ENCODE results near the gene PTPRR.

Gene PTPRR

DNA sequence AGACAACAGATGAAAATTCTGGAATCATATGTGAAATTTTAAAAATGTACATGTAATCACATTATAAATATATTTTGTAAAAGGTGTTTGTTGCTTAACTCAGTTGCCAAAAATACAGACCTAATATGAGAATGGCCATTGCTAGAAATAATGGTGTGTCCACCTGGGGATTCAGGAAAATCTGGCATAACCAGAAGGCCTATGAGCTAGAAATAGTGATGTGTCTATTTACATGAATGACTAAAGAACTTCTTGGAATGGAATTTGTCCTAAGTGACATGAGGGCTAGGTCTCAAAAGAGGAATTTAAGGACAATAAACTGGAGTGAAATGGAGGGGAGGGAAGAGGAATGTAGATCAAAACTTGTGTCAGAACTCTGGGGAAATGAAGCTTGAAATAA, 126.4 kb downstream of the PTPRR start:
- DNase-seq (ENCODE audit: low read depth) = no peak

DNA sequence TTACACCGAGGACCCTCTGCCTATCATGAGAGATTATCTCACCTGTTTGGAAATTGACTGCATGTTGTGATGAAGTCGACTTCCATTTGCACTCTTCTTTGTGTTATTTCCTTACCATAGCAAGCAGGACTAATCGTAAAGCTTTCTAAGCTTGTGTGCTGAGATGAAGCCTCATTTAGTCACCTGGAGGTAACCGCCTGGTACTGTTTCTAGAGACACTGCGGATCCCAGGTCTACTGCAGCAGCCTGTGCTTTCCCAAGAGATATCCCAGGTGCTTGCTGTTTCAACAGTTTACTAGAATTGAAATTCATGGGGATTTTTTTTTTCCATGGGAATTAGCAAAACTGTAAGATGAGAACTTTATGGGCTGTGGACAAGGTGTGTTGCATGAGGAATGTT, 131.8 kb downstream of the PTPRR start:
- no peak for DNase-seq (ENCODE audit: low read depth)

DNA sequence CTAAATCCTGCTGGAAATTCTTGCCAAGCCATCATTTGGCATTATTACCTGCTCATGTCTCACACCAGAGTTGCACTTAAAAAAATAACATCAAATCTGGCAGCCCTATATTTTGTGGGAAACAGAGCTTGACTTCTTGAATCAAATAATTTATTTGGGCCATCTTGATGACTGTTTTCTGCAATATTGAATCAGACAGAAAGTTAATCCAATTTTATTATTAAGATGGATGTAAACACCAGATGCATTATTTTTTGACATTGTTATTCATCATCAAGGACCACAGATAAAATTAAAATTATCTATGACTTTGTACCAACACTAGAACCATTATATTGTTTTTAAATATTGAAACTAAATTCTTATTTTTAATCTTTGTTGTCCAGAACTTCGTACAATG, 132.9 kb downstream of the PTPRR start:
- no peak for DNase-seq (ENCODE audit: low read depth)

DNA sequence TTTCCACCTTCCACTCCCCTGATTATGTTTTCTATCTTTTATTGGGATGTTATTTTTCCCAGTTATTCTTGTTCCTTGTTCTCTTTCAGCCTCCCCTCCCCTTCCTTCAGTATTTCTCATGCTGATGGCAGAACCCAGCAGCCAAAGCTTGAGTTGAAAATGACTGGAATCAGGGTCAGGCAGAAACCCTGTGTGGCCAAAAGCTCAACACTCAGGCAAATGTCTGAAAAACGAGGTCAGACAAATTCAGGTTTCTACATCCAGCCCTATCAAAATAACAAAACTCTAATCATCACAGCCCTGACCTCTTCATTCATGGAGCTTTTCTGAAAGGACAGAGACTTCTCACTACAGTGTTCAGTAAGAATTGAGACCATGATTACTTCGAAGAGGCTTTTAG, 134.6 kb downstream of the PTPRR start:
- DNase-seq (ENCODE audit: low read depth) = no peak

DNA sequence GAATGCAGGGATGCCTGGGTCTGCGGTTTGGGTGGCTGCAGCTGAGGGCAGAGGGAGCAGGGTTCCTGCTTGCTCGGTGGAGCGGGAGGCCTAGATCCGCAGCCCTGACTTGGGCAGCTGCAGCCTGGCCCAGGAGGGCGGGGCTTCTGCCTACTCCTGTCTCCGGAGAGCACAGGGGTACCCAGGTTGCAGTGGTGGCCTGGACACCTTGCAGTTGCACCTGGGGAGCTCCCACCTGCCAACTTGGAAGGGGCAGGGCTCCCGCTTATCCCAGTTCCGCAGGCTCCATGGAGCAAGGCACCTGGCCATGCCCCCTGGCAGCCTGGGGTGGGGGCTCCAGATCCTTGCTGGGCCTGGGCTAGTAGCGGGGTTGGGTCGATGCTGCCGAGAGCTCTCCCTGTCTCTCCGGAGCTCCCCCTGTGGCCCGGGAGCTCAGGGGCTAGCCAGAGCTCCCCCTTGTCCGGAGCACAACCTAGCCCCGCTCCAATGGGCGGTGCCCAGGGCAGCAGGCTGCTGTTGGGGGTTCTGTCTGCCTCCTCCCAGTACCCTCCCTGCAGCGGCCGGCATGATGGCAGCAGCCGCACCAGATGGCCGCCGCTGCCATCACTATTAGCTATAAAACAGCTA, 136.4 kb downstream of the PTPRR start:
- no peak for DNase-seq (ENCODE audit: low read depth)

DNA sequence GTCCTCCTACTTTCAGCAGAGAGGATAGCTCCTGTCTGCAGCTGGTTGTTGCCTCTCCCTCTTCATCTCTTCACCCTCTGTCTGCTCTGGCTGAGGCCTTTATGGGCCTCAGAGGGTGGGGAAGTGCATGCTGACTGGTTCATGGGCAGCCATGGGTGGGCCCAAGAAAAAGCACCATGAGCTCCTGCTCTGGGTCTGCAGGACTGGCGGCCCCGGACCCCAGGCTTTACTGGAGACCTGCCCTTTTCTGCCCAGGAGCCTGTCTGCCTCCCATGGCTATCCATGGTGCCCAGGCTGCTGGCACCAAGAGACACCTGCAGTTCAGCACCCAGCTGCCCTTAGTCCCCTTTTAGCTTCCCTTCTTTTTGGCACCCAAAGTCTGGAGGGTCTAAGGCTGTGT, 137.1 kb downstream of the PTPRR start:
- no peak for DNase-seq (ENCODE audit: low read depth)

DNA sequence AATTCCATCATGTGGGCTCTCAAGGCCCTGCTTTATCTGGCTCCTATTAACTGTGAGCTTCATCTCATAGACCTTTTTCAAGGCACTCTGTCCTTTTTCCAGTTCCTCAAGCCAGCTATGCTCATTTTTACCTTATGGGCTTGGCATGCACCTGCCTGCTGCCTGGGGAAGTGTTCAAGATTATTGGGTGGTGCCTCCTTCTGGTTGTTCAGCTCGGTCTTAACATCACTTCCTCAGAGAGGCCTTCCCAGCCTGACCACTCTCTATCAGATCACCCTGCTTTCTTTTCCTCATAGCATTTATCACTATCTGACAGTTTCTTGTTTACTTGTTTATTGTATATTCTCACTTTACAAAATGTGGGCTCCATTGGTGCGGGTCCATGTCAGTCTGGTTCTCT, 141.3 kb downstream of the PTPRR start:
- no peak for DNase-seq (ENCODE audit: low read depth)

DNA sequence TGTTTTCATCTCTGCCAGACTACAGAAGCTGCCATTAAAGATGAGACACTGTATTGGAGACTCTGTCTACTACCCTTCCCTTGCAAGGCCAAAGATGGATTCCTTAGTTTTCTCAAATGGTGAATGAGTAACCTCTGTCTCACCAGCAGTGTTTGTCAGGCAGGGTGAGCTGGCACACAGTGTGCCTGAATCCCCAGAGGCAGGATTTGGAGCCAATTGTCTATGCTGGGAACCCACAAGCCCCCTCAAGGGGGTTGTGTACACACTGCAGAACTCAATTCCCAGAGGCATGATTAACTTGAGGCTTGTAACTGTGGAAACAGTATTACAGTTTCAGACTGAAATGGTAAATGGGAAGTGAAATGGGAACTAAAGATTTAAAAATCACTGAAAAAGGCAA, 146.5 kb downstream of the PTPRR start:
- peak; percentile 28 for DNase-seq (ENCODE audit: low read depth)

DNA sequence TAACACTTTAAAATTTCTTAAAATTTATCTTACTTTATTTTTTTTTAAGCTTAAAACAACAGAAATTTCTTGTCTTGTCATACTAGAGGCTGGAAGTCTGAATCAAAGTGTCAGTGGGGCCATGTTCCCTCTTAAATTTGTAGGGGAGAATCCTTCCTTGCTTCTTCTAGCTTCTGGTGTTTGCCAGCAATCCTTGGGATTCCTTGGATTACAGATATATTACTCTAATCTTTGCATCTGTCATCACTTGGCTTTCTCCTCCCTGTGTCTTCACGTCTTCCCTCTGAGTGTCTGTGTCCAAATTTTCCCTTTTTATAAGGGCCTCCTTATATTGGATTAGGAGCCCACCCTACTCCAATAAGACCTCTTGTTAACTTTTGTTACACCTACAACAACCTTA, 147.7 kb downstream of the PTPRR start:
- DNase-seq (ENCODE audit: low read depth) = no peak

DNA sequence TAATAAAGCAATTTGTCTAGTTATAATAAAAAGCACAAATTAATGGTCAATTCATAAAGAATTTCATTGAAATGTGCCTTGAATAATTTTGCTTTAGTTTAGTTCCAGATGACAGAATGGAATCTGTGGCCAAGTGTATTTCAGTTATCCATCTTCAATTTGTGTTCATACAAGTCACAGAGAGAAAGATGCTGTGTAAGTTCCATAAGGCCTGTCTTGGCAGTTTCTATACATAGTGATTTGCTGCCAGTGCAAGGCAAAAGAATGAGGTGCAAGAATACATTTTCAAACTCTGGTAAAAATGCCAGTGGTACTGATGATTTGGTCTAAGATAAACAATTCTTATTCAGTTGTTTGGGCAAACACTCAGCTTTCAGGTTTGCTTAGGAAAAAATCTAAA, 149.0 kb downstream of the PTPRR start:
- DNase-seq (ENCODE audit: low read depth) = no peak

DNA sequence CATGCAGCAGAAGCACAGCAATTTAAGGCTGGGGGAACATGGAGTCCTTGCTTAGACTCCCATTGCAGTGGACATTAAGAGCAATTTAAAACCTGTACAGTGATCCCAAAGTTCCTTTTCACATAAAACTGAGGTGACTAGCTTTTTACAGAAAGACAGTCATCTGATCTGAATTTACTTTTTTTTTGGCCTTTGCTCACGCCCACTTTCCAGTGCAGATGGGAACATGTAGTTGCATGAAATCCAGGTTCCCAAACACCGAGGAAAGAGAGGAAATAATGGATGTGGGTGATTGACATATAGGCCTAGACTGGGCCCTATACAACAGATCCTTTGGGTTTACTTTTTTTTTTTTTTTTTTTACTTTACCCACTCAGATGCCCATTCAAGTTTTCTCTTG, 156.9 kb downstream of the PTPRR start:
- DNase-seq (ENCODE audit: low read depth) = no peak

DNA sequence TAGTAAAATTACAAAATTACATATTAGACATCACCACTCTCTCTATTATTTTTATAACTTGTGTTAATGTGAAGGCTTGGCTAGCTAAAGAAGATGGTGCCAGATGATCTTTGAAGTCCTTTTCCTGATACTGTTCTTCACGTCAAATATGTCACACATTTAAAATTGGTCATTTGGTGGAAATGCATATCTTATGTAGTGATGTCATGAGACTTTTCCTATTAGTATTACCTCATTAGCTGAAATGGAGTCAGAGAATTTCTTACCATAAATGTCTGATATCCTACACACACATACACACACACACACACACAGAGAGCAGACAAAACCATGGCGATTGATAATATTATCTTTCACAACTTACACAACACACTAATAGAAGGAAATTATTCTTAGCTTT, 158.5 kb downstream of the PTPRR start:
- no peak for DNase-seq (ENCODE audit: low read depth)

DNA sequence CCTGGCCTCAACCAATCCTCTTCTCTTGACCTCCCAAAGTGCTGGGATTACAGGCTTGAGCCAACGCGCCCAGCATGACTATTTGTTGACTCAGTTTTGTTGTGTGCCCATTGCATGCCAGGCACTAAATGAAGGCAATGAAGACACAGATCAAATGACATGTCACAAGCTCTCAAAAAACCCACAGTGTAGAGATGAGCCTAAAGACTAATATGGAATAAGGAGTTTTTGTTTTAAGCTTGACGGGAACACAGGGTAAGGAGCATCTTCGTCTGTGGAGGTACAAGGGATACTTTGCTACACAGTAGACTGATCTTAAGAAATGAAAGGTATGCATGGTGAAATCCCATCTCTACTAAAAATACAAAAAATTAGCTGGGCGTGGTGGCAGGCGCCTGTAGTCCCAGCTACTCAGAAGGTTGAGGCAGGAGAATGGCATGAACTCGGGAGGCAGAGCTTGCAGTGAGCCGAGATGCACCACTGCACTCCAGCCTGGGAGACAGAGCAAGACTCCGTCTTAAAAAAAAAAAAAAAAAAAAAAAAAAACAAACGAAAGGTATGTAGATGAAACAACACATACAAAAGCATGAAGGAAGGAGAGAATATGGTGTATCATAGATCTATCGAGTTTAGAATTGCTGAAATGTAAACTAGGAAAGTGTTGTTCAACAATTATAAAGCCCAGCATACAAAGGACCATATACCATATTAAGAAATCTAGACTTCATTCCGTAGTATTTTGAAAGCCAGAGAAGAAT, 161.2 kb downstream of the PTPRR start:
- no peak for DNase-seq (ENCODE audit: low read depth)

DNA sequence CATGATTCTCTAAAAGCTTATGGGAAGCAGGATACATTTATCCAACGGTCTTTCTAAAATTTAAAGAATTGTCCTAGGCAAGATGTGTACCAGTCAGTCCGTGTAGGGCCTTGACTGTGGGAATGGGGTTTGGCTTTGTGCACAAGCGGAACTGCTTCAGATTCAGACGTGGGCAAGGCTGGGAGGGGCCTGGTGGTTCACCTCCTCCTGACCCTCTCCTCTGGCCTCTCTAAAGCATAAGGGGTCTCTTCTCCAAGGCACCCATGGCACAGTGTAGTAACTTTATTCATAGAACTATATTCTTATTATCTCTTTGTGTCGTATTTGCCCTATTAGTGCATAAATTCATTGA, 162.1 kb downstream of the PTPRR start:
- no peak for DNase-seq (ENCODE audit: low read depth)

DNA sequence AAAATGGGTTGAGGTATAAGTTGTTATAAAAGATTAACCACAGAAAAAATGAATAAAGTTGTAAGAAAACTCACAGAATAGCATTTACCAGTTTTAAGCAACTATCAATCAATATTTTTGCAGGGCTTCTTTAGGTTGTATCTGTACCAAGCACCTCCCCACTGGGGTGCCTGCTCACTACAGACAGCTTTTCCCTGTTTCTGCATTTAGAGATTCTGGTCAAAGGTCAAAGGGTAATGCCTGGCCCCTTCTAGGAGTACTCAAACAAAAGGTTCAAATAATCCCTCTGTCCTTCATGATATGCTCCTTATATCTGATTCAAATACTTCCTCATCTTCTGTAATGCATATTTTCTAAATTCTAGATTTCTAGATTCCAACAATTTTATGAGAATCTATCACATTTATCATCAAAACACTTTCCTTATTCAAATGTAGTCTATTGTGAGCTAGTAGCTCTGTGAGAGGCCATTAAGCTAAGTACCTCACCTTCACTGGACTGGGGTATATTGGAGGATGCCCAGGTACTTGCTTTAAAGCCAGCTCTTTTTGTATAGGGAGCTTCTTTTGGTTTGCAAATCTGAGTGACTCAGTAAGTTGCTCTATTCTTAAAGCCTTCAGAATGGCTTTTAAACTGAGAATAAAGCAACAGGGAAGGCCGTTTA, 162.6 kb downstream of the PTPRR start:
- DNase-seq (ENCODE audit: low read depth) = no peak

DNA sequence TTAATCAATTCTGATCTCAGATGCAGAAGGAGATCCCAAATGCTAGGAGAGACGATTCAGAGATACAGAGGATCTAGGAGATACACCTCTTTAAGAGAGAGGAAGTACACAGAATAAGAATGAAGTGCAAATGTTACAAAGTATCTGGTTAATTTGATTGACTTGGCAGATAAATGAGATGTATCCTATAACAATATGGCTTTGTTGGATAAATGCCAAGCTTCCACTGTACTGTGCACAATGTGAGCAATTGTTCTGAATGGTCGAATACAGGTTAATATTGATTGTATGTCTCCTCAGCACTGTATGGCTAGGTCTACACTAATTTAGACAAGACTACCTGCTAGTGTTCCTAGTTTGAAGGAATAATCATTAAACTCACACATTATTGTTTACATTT, 163.7 kb downstream of the PTPRR start:
- DNase-seq (ENCODE audit: low read depth) = no peak

DNA sequence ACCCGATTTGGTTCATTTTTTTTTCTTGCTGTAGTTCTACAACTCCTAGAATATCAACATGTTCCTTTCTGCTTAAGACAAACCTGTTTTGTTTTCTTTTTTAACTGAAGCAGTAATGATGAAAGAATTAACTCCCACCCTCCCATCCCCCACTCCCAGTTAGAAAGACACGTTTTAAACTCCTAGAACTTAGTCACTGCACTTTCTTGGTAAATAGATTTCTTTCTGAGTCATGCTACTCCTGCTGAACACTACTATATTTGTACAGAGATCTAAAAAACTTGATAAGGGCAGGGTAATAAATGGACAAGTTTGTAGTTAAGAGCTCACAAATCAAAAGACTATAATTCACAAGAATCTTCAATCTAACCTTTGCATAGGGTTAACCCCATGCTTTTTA, 164.4 kb downstream of the PTPRR start:
- peak; percentile 10 for DNase-seq (ENCODE audit: low read depth)

DNA sequence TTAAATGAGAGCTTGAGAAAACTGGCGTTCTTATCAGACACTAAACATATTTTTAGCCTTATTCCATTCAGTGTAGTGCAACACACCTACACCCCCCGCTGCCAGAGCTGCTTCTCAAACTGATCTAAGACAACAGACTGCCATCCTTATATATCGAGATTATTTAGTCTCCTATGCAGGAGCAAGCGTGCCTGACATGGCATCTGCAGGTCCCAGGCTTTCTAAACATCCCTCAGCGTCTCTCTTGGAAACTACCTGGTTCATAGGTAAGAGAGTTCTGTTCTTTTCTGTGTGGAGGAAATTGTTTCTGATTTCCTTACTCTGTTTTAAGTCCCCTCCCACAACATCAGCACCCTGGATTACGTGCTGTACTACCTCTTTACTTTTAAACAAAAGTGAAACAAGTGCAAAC, 166.2 kb downstream of the PTPRR start:
- no peak for DNase-seq (ENCODE audit: low read depth)

DNA sequence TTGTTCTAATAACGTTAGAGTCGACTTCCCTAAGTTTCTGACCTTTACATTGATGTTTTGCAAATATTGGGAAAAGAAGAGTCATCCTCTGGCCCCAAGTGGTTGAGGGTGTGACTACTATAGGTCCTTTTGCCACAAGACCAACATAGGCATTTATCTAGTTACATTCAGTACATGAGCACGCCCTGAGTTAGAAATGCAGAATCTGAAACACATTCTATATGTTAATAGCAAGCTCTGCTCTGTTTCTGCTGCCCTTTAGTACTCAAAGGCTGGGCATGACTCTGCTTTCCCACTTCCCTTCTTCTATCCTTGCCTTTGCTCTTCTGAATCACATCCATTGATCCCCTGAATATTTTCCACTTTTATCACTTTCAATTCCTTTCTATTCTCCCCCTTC, 168.2 kb downstream of the PTPRR start:
- DNase-seq (ENCODE audit: low read depth) = no peak

DNA sequence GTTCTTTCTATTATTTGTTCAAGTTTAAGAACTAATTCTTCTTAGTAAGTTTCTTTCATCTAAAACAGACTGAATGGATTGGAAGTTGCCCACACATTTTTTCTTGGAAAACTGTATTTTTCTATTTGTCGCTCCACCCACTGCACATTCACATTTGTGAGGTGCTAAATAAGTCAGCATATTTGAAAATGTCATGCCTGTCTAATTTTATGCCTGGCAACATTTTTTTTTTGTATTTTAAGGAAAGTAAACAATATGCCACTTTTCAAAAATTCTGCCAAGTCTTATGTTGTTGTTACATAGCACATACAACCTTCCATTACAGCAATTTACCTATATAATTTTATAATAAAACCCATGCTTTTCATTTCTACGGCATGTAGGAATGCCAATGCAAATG, 170.6 kb downstream of the PTPRR start:
- DNase-seq (ENCODE audit: low read depth) = no peak

DNA sequence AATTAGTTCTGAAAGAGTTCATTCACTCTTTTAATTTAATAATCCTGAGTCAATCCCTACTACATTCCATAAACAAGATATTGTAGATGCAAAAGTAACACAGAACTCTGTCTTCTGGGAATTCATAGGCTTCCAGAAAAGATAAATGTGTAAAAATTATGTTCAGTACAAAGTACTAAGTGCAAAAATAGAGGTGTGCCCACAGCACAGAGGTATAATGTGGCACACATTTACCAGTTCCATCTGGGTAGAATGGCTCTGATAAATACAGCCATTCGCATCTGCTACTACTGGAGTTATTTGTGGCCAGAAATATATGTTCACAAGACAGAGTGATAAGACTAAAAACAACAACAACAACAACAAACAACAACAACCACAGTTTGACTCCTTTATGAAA, 171.7 kb downstream of the PTPRR start:
- DNase-seq (ENCODE audit: low read depth) = no peak

DNA sequence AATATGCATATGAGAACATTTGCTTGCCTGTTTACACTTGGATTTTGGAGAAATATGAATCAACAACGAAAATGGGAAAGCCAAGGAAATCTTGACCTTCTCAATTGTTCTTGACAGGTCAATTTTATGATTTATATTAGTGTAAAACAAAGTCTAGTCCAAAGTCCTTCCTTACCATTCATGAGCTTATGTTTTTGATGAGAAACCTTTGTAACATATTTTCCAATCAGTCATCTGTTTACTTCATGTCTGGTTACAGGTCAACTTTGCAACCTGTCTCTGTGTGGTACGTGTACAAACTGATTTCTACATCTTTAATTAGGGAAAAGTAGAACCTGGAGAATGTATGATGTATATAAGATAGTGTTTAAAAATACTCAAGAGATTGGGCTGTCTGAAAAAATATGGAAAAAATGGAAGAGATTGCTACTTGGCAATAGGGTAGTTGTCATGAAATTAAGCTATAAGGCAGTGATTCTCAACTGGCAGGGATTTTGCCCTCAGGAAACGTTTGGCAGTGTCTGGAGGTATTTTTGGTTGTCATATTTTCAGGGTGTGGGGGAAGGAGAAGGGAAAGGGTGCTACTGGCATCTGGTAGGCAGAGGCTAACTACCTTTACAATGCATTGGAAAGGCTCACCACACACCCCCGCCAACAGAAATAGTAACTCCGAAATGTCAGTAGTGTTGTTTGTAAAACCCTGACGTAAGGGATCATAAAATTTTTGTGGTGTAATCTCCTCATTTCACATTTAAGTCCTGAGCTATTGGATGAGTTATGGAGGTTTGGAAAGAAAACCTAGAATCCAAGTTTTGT, 172.9 kb downstream of the PTPRR start:
- DNase-seq (ENCODE audit: low read depth) = no peak

DNA sequence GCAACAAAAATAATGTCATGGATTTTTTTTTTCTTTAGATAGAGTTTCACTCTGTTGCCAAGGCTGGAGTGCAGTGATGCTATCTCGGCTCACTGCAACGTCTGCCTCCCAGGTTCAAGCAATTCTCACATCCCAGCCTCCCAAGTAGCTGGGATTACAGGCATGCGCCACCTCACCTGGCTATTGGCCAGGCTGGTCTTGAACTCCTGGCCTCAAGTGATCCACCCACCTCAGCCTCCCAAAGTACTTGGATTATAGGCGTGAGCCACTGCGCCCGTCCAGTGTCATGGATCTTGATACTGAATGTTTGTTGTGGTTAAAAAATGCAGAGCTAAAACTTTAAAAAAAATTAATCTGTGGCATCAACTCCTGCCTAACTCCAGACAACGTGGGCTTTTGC, 175.5 kb downstream of the PTPRR start:
- no peak for DNase-seq (ENCODE audit: low read depth)

Data from GM04503 (cell line).